Activated B cell treated with CpG ODN at 0.5 μM for 24 hours (primary cell): ENCODE measurements around the gene MAGEA8. TPM values are rescaled to one million over a fixed set of nuclear protein-coding genes. Genes with fewer than 3 reads are reported as not detected.
A peak's percentile ranks its signal among the peaks of the same experiment; 100 is the strongest.
"Not testable (repeated sequence)": the region's sequence is repeated elsewhere in the genome, so short reads cannot be mapped to it uniquely, and the experiment has no call there.

ENCODE experiments used
- ATAC-seq: fragments of 200-7000 bp; cut with Tn5 transposase; one replicate; pipeline ENCODE4 v1.10.0; 2021; ENCODE audit warnings: low read depth, mild to moderate bottlenecking, moderate library complexity
- CTCF ChIA-PET: fragments of 350-600 bp; sonication (Branson Sonifier 250); formaldehyde crosslinking; loops from one replicate; lab custom pipeline; 2021; ENCODE audit warnings: antibody characterized with exemption; lab: Charles Lee
- POLR2A ChIA-PET: fragments of 350-600 bp; sonication (Branson Sonifier 250); formaldehyde crosslinking; loops from one replicate; lab custom pipeline; 2021; ENCODE audit warnings: antibody characterized with exemption; lab: Charles Lee
- DNase-seq: peaks from one replicate; pipeline ENCODE4 v3.0.0; 2022
- H3K27ac Mint-ChIP-seq: one replicate; pipeline ENCODE4 v1.8.0; 2020; ENCODE audit warnings: mixed read lengths
- H3K27me3 Mint-ChIP-seq: one replicate; pipeline ENCODE4 v1.8.0; 2021; ENCODE audit warnings: mixed read lengths
- H3K36me3 Mint-ChIP-seq: one replicate; pipeline ENCODE4 v1.8.0; 2021; ENCODE audit warnings: low read depth, mixed read lengths
- H3K4me1 Mint-ChIP-seq: one replicate; pipeline ENCODE4 v1.8.0; 2021; ENCODE audit warnings: mixed read lengths
- H3K4me3 Mint-ChIP-seq: one replicate; pipeline ENCODE4 v1.8.0; 2020; ENCODE audit warnings: mild to moderate bottlenecking, mixed read lengths
- H3K9me3 Mint-ChIP-seq: one replicate; pipeline ENCODE4 v1.8.0; 2020; ENCODE audit warnings: mixed read lengths
- intact Hi-C: fragments of 100-400 bp; cut with micrococcal nuclease; formaldehyde crosslinking; loops from one replicate; pipeline ENCODE4 v1.15.1; 2024
- total RNA-seq: library from RNA; stranded (reverse); gene quantifications from 2 replicates; pipeline ENCODE4 v1.2.3, GENCODE V29; 2022
- TF ChIP-seq, protein P1 (sequence below): fragments of 200-600 bp; IDR thresholded peaks from one replicate; pipeline ENCODE4 v1.8.0; 2022; ENCODE audit warnings: antibody characterized with exemption, mild to moderate bottlenecking

Gene MAGEA8
- total RNA-seq, 1 donor from 2014 or later: not detected

DNA sequence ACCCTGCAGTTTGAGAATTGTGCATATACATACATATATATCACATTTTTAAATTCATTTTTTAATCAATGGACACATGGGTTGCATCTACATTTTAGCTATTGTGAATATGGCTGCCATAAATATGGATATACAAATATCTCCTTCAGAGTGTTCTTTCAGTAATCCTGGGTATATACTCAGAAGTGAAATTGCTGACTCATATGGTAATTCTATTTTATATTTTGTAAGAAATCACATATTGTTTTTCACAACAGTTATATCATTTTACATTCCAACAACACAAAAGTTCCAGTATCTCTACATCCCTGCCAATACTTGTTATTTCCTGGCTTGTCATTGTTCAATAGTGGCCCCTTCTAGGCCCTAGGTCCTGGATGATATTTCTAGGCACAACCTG lies 27.7 kb downstream of the MAGEA8 start:
- no peak for ATAC-seq
- no peaks in the 10 kb centered on the region for H3K27me3 Mint-ChIP-seq
- no peaks in the 10 kb centered on the region for H3K36me3 Mint-ChIP-seq
- TF ChIP-seq, protein P1, sequence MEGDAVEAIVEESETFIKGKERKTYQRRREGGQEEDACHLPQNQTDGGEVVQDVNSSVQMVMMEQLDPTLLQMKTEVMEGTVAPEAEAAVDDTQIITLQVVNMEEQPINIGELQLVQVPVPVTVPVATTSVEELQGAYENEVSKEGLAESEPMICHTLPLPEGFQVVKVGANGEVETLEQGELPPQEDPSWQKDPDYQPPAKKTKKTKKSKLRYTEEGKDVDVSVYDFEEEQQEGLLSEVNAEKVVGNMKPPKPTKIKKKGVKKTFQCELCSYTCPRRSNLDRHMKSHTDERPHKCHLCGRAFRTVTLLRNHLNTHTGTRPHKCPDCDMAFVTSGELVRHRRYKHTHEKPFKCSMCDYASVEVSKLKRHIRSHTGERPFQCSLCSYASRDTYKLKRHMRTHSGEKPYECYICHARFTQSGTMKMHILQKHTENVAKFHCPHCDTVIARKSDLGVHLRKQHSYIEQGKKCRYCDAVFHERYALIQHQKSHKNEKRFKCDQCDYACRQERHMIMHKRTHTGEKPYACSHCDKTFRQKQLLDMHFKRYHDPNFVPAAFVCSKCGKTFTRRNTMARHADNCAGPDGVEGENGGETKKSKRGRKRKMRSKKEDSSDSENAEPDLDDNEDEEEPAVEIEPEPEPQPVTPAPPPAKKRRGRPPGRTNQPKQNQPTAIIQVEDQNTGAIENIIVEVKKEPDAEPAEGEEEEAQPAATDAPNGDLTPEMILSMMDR: no peak
- DNase-seq: no peak
- intact Hi-C loops: no loop called here
- ChIA-PET POLR2A (no interaction called here), CTCF (no interaction called here)
- peaks cover 4% of the 10 kb centered on the region for H3K9me3 Mint-ChIP-seq
- H3K27ac Mint-ChIP-seq: no peak overlapping the region
- H3K4me3 Mint-ChIP-seq: no peak overlapping the region
- H3K4me1 Mint-ChIP-seq: no peaks in the 10 kb centered on the region

DNA sequence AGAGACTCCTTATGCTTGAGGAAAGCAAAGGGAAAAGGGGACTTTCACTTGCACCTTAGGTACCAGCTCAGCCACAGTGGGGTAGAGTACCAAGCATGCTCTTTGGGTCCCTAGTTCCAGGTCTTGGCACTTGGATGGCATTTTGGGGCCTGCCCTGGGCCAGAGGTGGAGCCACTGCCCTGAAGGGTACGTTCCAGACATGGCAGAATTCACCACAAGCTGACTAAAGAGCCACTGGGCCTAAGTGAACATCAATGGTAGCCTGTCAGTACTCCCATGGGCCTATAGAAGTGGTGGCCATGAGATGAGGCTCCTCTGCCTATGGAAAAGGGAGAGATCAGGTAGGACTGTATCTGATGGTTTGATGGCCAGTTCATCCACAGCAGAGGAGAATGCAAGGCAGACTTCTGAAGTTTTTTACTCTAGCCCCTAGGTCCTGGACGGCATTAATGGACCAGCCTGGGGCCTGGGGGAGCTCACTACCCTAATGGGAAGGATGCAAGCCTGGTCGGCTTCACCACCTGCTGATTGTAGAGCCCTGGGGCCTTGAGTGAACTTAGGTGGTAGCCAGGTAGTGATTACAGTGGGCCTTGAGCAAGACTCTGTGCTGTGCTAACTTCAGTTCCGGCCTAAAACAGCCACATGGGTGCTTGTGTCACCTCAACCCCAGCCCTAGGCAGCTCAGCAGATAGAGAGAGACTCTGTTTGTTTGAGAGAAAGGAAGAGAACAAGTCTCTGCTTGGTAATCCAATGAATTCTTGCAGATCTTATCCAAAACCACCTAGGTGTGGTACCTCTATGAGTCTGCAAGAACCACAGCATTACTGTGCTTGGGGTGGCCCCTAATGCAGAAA lies 28.6 kb downstream of the MAGEA8 start:
- ChIA-PET CTCF (no interaction called here), POLR2A (no interaction called here)
- Mint-ChIP-seq H3K27me3 (no peaks in the 10 kb centered on the region), H3K4me1 (no peaks in the 10 kb centered on the region), H3K9me3 (peaks cover 4% of the 10 kb centered on the region), H3K36me3 (no peaks in the 10 kb centered on the region), H3K4me3 (no peak overlapping the region), H3K27ac (no peak overlapping the region)
- TF ChIP-seq, protein P1: no peak
- DNase-seq (no peak), ATAC-seq (no peak)
- intact Hi-C loops: no loop called here

DNA sequence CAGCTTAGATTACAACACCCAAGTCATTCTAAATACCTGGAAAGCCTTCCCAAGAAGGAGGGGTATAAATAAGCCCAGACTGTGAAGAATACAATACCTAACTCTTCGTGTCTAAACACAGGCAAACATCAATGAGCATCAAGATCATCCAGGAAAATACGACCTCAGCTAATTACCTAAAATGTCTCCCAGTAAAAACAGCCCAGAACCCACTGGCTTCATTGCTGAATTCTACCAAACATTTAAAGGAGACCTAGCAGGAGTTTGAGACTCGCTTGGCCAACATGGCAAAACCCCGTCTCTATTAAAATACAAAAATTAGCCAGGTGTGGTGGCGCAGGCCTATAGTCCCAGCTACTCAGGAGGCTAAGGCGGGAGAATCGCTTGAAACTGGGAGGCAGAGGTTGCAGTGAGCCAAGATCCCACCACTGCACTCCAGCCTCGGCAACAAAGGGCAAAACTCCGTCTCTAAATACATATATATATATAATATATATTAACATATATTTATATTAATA lies 29.3 kb downstream of the MAGEA8 start:
- ChIA-PET CTCF (no interaction called here), POLR2A (no interaction called here)
- Mint-ChIP-seq H3K9me3 (peaks cover 4% of the 10 kb centered on the region), H3K27me3 (no peaks in the 10 kb centered on the region), H3K27ac (no peak overlapping the region), H3K36me3 (no peaks in the 10 kb centered on the region), H3K4me3 (no peak overlapping the region), H3K4me1 (no peaks in the 10 kb centered on the region)
- ATAC-seq (no peak), DNase-seq (no peak)
- TF ChIP-seq, protein P1: no peak
- intact Hi-C loops: no loop called here

DNA sequence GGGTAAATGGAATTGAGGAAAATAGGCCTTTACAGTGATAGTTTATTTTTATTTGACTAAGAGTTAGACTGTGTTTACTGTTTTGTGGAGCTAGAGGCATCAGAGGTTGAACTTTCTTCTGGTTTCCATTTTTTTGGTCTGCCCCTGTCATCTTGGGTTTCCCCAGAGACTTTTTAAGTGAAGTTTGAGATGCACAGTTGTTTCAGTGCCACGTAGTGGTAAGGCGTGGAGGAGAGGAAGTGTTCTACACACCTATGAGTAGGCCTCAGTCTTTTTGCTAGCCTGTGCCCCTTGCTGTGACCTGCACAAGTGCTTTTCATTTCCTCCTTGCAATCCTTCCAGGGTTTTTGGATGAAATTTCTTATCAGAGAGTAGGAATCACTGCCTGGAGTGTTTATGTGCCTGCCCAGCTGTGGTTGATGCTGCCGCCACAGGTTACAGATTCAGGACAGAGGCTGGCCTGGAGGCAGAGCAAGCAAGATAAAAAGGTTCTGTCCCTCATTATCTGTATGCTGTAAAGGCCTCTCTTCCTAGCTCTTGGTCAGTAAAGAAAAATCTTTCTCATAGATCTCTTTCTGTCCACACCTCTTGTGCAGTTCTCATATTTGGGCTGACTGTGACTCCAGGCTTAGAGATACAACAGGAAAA lies 35.9 kb downstream of the MAGEA8 start:
- DNase-seq: no peak
- ChIA-PET CTCF (no interaction called here), POLR2A (no interaction called here)
- H3K27ac Mint-ChIP-seq: no peak overlapping the region
- peaks cover 4% of the 10 kb centered on the region for H3K9me3 Mint-ChIP-seq
- H3K36me3 Mint-ChIP-seq: no peaks in the 10 kb centered on the region
- H3K4me1 Mint-ChIP-seq: no peaks in the 10 kb centered on the region
- peak; percentile 64 for ATAC-seq
- intact Hi-C loops: no loop called here
- no peak overlapping the region for H3K4me3 Mint-ChIP-seq
- no peaks in the 10 kb centered on the region for H3K27me3 Mint-ChIP-seq
- TF ChIP-seq, protein P1: no peak

DNA sequence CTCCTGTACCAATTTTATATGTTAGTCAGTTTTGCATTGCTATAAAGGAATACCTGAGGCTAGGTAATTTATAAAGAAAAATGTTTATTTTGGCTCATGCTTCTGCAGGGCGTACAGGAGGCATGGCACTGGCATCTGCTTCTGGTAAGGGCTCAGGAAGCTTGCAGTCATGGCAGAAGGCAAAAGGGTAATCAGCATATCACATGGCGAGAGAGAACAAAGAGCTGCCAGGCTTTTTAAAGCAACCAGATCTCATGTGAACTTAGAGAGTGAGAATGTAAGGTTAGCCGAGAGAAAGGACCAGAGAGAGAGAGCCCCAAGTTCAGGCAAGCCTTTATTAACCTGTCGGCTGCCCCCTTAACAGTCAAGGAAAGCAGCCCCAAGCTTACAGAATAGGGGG lies 42.9 kb downstream of the MAGEA8 start:
- ATAC-seq, H3K27ac Mint-ChIP-seq, H3K36me3 Mint-ChIP-seq, H3K27me3 Mint-ChIP-seq, intact Hi-C loops, H3K4me3 Mint-ChIP-seq, CTCF ChIA-PET, POLR2A ChIA-PET, H3K9me3 Mint-ChIP-seq, DNase-seq, H3K4me1 Mint-ChIP-seq: not testable (repeated sequence)

DNA sequence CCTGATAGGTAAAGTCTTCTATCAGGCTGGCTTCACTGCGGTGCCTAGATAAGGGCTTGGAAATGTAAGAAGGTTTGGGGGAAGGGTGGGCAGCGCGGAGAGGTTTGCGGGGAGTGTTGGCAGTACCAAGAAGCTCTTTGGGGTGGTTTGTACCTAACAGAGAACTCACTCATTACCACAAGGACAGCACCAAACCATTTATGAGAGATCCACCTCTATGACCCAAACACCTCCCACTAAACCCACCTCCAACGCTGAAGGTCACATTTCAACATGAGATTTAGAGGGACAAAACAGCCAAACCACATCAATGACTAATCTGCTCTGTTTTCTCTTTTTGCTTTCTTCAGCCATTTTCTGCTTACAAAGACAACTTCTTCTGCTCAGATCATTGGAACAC lies 43.5 kb downstream of the MAGEA8 start:
- CTCF ChIA-PET, POLR2A ChIA-PET, ATAC-seq, H3K4me1 Mint-ChIP-seq, H3K36me3 Mint-ChIP-seq, intact Hi-C loops, H3K27me3 Mint-ChIP-seq, H3K9me3 Mint-ChIP-seq, DNase-seq, H3K27ac Mint-ChIP-seq, H3K4me3 Mint-ChIP-seq: not testable (repeated sequence)

DNA sequence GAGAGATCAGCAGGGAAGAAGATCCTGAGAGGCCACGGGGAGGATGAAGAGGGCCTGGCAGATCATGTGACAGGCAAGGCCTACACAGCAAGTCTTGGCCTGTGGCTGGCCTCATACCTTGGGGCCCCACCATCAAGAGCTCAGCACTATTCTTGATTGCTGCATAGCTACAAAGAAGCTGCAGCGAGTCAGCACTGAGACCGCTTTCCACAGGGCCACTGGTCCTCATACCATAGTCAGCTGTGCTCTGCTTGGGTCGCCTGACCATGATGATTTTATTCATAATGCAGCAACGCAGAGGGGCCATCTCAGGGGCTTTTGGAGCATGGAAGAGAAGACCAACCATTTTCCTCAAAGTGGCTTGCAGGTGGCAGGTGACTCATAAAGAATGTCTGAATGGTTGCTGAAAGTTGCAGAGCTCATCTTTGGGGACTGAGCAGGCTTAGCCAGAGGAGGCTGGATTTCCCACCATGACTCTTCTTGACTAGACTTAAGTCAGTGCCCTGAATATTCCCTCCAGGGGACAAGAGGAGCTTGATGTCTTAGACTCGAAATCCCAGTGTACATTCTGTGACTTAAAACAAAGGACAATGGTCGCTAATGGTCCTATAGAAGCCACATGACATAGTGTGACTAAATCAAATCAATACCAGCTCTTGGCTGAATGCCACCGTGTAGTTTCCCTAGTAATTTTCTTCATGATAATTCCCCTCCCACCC lies 46.4 kb downstream of the MAGEA8 start:
- H3K27me3 Mint-ChIP-seq, POLR2A ChIA-PET: not testable (repeated sequence)

DNA sequence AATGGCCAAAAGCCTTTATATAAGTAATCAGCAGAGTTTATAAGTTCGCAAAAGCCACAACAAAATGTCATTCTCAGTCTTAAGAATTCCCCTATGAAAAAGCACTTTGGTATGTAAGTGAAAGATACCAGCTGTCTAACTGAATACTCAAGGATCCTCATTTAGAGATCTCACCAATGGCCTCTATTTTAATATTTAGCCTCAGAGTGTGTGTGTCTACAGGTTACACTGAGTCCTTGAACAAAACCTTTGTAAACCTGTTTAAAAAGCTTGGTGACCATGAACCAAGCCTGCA lies 46.9 kb downstream of the MAGEA8 start:
- H3K36me3 Mint-ChIP-seq, CTCF ChIA-PET, H3K9me3 Mint-ChIP-seq, POLR2A ChIA-PET, H3K4me3 Mint-ChIP-seq, H3K4me1 Mint-ChIP-seq, DNase-seq, intact Hi-C loops, H3K27ac Mint-ChIP-seq, ATAC-seq, H3K27me3 Mint-ChIP-seq: not testable (repeated sequence)

More for the DNA sequence above, 46.4 kb downstream of the MAGEA8 start:
- H3K4me1 Mint-ChIP-seq, DNase-seq, intact Hi-C loops, CTCF ChIA-PET, H3K27ac Mint-ChIP-seq, H3K4me3 Mint-ChIP-seq, ATAC-seq, H3K36me3 Mint-ChIP-seq, H3K9me3 Mint-ChIP-seq: not testable (repeated sequence)
